WTC11 (cell line): ENCODE data around the gene NCF4. TPM values are rescaled to one million over a fixed set of nuclear protein-coding genes. Genes with fewer than 3 reads are reported as not detected.

Experiments
- ATAC-seq: fragments of 200-7000 bp; cut with Tn5 transposase; 2 replicates; pipeline ENCODE4 v1.10.0; 2021; ENCODE audit warnings: mild to moderate bottlenecking, moderate library complexity
- CTCF ChIA-PET: fragments of 300-600 bp; sonication (Branson Sonifier 250); formaldehyde crosslinking; loops from one replicate; lab custom pipeline; 2021; ENCODE audit warnings: antibody characterized with exemption; lab: Charles Lee
- POLR2A ChIA-PET: fragments of 350-600 bp; sonication (Branson Sonifier 250); formaldehyde crosslinking; loops from one replicate; lab custom pipeline; 2021; ENCODE audit warnings: antibody characterized with exemption; lab: Charles Lee
- DNase-seq: peaks from one replicate; pipeline ENCODE4 v3.0.0; 2021; ENCODE audit warnings: low spot score
- H3K27ac Mint-ChIP-seq: 2 replicates; pipeline ENCODE4 v1.8.0; 2021; ENCODE audit warnings: mixed read lengths
- H3K27me3 Mint-ChIP-seq: 2 replicates; pipeline ENCODE4 v1.8.0; 2021; ENCODE audit warnings: low read depth, mild to moderate bottlenecking, moderate library complexity, mixed read lengths
- H3K36me3 Mint-ChIP-seq: 2 replicates; pipeline ENCODE4 v1.8.0; 2021; ENCODE audit warnings: mixed read lengths
- H3K4me1 Mint-ChIP-seq: 2 replicates; pipeline ENCODE4 v1.8.0; 2022; ENCODE audit warnings: mixed read lengths
- H3K4me3 Mint-ChIP-seq: 2 replicates; pipeline ENCODE4 v1.8.0; 2021; ENCODE audit warnings: mild to moderate bottlenecking, moderate library complexity, mixed read lengths
- H3K9me3 Mint-ChIP-seq: 2 replicates; pipeline ENCODE4 v1.8.0; 2021; ENCODE audit warnings: mixed read lengths
- FOXK1 ChIP-seq: sonication (generic); formaldehyde crosslinking; IDR thresholded peaks from 2 replicates; pipeline ENCODE4 v1.8.0; 2022; ENCODE audit warnings: mild to moderate bottlenecking, moderate library complexity, missing genetic modification reagents
- GABPB1 ChIP-seq: sonication (generic); formaldehyde crosslinking; IDR thresholded peaks from 2 replicates; pipeline ENCODE4 v1.8.1; 2023; ENCODE audit warnings: mild to moderate bottlenecking, missing genetic modification reagents
- IRF2 ChIP-seq: sonication (generic); formaldehyde crosslinking; IDR thresholded peaks from 2 replicates; pipeline ENCODE4 v1.8.0; 2022; ENCODE audit warnings: low read depth, missing genetic modification reagents, borderline replicate concordance
- MYBL2 ChIP-seq: sonication (generic); formaldehyde crosslinking; IDR thresholded peaks from 2 replicates; pipeline ENCODE4 v1.8.1; 2023; ENCODE audit warnings: mild to moderate bottlenecking, moderate library complexity, missing genetic modification reagents
- NFATC4 ChIP-seq: fragments of 250-450 bp; sonication (Bioruptor Pico); IDR thresholded peaks from 2 replicates; pipeline ENCODE4 v1.9.0; 2021; ENCODE audit warnings: mild to moderate bottlenecking
- NR1H2 ChIP-seq: sonication (generic); formaldehyde crosslinking; IDR thresholded peaks from 2 replicates; pipeline ENCODE4 v1.9.0; 2021; ENCODE audit warnings: mild to moderate bottlenecking, moderate library complexity, missing genetic modification reagents
- NR2C2 ChIP-seq: sonication (generic); formaldehyde crosslinking; IDR thresholded peaks from 2 replicates; pipeline ENCODE4 v1.8.0; 2022; ENCODE audit warnings: mild to moderate bottlenecking, missing genetic modification reagents
- RELA ChIP-seq: sonication (generic); formaldehyde crosslinking; IDR thresholded peaks from 2 replicates; pipeline ENCODE4 v1.8.1; 2022; ENCODE audit warnings: missing genetic modification reagents, mild to moderate bottlenecking, borderline replicate concordance
- TEAD4 ChIP-seq: sonication (generic); formaldehyde crosslinking; IDR thresholded peaks from 2 replicates; pipeline ENCODE4 v1.8.0; 2022; ENCODE audit warnings: mild to moderate bottlenecking, missing genetic modification reagents
- ZNF219 ChIP-seq: sonication (generic); formaldehyde crosslinking; IDR thresholded peaks from 2 replicates; pipeline ENCODE4 v1.8.0; 2023; ENCODE audit warnings: missing genetic modification reagents, mild to moderate bottlenecking, borderline replicate concordance
- total RNA-seq: library from RNA; stranded (reverse); gene quantifications from 3 replicates; pipeline ENCODE4 v1.2.3, GENCODE V29; 2021
- TF ChIP-seq, protein P1 (sequence below): sonication (generic); formaldehyde crosslinking; IDR thresholded peaks from 2 replicates; pipeline ENCODE4 v1.8.1; 2023; ENCODE audit warnings: mild to moderate bottlenecking, missing genetic modification reagents
- TF ChIP-seq, protein P2 (sequence below): sonication (generic); formaldehyde crosslinking; IDR thresholded peaks from 2 replicates; pipeline ENCODE4 v1.8.1; 2022; ENCODE audit warnings: missing genetic modification reagents, borderline replicate concordance
- TF ChIP-seq, protein P3 (sequence below): sonication (generic); formaldehyde crosslinking; IDR thresholded peaks from 2 replicates; pipeline ENCODE4 v1.8.1; 2023; ENCODE audit warnings: mild to moderate bottlenecking, missing genetic modification reagents, borderline replicate concordance
- TF ChIP-seq, protein P4 (sequence below): sonication (generic); formaldehyde crosslinking; IDR thresholded peaks from 2 replicates; pipeline ENCODE4 v1.8.0; 2023; ENCODE audit warnings: missing genetic modification reagents
- TF ChIP-seq, protein P5 (sequence below): sonication (generic); formaldehyde crosslinking; IDR thresholded peaks from 2 replicates; pipeline ENCODE4 v1.8.1; 2022; ENCODE audit warnings: low read depth, missing genetic modification reagents, borderline replicate concordance

The NCF4 gene
- total RNA-seq, 1 experiment from 2014 or later: not detected

DNA sequence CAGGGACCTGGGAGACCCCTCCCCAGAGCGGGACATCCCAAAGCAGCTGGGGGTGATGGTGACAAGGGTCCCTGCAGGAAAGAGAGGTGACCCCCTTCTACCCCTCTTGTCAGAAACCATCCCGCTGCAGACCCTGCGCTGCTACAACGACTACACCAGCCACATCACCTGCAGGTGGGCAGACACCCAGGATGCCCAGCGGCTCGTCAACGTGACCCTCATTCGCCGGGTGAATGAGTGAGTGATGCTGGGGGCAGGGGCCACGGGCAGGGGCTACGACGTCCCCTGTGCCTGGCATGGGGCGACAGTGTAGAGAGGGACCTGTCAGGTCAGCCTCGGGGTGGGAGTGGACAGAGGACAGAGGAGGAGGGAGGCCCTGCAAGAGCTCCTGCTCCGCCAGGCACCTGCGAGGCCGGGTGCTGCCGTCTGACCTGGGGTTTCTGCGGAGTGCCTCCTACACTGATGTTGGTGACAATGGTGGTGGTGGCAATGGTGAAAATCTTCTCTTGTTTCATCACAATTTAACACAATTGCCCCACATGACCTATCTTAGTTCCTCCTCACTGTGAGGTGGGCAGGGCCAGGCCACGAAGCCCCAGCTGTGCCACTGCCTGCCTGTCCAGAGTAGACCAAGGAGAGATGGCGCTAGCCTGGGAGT lies 62.5 kb downstream of the NCF4 start (continued):
- TF ChIP-seq, protein P1, sequence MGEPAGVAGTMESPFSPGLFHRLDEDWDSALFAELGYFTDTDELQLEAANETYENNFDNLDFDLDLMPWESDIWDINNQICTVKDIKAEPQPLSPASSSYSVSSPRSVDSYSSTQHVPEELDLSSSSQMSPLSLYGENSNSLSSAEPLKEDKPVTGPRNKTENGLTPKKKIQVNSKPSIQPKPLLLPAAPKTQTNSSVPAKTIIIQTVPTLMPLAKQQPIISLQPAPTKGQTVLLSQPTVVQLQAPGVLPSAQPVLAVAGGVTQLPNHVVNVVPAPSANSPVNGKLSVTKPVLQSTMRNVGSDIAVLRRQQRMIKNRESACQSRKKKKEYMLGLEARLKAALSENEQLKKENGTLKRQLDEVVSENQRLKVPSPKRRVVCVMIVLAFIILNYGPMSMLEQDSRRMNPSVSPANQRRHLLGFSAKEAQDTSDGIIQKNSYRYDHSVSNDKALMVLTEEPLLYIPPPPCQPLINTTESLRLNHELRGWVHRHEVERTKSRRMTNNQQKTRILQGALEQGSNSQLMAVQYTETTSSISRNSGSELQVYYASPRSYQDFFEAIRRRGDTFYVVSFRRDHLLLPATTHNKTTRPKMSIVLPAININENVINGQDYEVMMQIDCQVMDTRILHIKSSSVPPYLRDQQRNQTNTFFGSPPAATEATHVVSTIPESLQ (CRISPR knock-in tag): no peak
- no peak for TF ChIP-seq RELA (CRISPR knock-in tag)
- TF ChIP-seq, protein P2, sequence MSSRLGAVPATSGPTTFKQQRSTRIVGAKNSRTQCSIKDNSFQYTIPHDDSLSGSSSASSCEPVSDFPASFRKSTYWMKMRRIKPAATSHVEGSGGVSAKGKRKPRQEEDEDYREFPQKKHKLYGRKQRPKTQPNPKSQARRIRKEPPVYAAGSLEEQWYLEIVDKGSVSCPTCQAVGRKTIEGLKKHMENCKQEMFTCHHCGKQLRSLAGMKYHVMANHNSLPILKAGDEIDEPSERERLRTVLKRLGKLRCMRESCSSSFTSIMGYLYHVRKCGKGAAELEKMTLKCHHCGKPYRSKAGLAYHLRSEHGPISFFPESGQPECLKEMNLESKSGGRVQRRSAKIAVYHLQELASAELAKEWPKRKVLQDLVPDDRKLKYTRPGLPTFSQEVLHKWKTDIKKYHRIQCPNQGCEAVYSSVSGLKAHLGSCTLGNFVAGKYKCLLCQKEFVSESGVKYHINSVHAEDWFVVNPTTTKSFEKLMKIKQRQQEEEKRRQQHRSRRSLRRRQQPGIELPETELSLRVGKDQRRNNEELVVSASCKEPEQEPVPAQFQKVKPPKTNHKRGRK (CRISPR knock-in tag): no peak
- no peak for TF ChIP-seq NR2C2 (CRISPR knock-in tag)
- no peak for TF ChIP-seq MYBL2 (CRISPR knock-in tag)
- TF ChIP-seq, protein P3, sequence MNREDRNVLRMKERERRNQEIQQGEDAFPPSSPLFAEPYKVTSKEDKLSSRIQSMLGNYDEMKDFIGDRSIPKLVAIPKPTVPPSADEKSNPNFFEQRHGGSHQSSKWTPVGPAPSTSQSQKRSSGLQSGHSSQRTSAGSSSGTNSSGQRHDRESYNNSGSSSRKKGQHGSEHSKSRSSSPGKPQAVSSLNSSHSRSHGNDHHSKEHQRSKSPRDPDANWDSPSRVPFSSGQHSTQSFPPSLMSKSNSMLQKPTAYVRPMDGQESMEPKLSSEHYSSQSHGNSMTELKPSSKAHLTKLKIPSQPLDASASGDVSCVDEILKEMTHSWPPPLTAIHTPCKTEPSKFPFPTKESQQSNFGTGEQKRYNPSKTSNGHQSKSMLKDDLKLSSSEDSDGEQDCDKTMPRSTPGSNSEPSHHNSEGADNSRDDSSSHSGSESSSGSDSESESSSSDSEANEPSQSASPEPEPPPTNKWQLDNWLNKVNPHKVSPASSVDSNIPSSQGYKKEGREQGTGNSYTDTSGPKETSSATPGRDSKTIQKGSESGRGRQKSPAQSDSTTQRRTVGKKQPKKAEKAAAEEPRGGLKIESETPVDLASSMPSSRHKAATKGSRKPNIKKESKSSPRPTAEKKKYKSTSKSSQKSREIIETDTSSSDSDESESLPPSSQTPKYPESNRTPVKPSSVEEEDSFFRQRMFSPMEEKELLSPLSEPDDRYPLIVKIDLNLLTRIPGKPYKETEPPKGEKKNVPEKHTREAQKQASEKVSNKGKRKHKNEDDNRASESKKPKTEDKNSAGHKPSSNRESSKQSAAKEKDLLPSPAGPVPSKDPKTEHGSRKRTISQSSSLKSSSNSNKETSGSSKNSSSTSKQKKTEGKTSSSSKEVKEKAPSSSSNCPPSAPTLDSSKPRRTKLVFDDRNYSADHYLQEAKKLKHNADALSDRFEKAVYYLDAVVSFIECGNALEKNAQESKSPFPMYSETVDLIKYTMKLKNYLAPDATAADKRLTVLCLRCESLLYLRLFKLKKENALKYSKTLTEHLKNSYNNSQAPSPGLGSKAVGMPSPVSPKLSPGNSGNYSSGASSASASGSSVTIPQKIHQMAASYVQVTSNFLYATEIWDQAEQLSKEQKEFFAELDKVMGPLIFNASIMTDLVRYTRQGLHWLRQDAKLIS (CRISPR knock-in tag): no peak
- no peak for TF ChIP-seq ZNF219 (CRISPR knock-in tag)
- no peak for TF ChIP-seq IRF2 (CRISPR knock-in tag)
- TF ChIP-seq NR1H2 (CRISPR knock-in tag): no peak

DNA sequence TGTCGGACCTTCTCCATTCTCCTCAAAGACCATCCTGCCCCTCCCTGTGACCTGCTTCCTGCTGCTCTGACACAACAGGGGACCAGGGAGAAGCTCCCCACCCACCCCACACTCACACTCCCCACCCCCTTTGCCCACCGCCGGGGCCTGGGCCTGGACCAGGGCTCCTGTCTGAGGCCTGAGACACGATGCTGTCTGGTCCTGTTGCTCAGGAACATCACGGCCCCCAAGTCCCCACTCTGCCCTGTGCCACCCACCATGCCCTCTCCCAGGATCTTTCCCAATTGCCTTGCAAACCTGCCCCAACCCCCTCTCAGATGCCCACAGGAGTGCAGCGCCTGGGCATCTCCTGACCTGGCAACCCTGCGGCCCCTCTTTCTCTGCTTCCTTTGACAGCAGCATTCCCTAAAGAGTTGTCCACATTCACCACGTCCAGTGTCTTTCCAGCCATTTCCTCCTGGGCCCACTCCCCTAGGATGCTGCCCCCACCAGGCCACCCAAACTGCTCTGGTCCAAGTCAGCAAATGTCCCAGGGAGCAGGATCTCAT lies 63.4 kb downstream of the NCF4 start:
- Mint-ChIP-seq H3K36me3 (no peaks in the 10 kb centered on the region), H3K4me1 (peaks cover 6% of the 10 kb centered on the region; the same call in 1 of the 2 replicates), H3K4me3 (no peak overlapping the region), H3K27ac (no peak overlapping the region), H3K9me3 (no peaks in the 10 kb centered on the region), H3K27me3 (no peaks in the 10 kb centered on the region; the same call in 1 of the 2 replicates)
- ATAC-seq: no peak
- ChIA-PET POLR2A (no interaction called here), CTCF (interaction anchor here (1.5 kb wide), 1 partner anchor 122 kb away, joined by 4 read pairs; no protein-coding TSS in a partner anchor)
- TF ChIP-seq, protein P4, sequence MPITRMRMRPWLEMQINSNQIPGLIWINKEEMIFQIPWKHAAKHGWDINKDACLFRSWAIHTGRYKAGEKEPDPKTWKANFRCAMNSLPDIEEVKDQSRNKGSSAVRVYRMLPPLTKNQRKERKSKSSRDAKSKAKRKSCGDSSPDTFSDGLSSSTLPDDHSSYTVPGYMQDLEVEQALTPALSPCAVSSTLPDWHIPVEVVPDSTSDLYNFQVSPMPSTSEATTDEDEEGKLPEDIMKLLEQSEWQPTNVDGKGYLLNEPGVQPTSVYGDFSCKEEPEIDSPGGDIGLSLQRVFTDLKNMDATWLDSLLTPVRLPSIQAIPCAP (CRISPR knock-in tag): no peak
- TF ChIP-seq TEAD4 (CRISPR knock-in tag) (no peak), FOXK1 (no peak), NFATC4 (no peak), GABPB1 (CRISPR knock-in tag) (no peak)
- TF ChIP-seq, protein P5, sequence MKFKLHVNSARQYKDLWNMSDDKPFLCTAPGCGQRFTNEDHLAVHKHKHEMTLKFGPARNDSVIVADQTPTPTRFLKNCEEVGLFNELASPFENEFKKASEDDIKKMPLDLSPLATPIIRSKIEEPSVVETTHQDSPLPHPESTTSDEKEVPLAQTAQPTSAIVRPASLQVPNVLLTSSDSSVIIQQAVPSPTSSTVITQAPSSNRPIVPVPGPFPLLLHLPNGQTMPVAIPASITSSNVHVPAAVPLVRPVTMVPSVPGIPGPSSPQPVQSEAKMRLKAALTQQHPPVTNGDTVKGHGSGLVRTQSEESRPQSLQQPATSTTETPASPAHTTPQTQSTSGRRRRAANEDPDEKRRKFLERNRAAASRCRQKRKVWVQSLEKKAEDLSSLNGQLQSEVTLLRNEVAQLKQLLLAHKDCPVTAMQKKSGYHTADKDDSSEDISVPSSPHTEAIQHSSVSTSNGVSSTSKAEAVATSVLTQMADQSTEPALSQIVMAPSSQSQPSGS (CRISPR knock-in tag): no peak
- no peak for DNase-seq
